Measurements from ENCODE around the gene ZNF385A.

ZNF385A gene

GRCh38 chr12:54384591-54385041, at the start of gene ZNF385A:
TSS of gene ZNF385A (minus strand) at chr12:54384733. CDS start at chr12:54384514, 219 bp downstream.
- no peak within 1 kb of the TSS for H3K27ac ChIP-seq (ENCODE audit: low read length)
- WGBS (ENCODE audit: insufficient coverage, insufficient read length), result no CpG with 5 or more reads among the region's 1 CpG
- H3K4me1 ChIP-seq (ENCODE audit: control insufficient read depth, insufficient read depth, low read length), result peaks cover 21% of the 10 kb centered on the region
- no peaks in the 10 kb centered on the region for H3K36me3 ChIP-seq (ENCODE audit: control insufficient read depth, insufficient read depth, low read length)
- DNase-seq (ENCODE audit: low read depth, low spot score), result no peak
- H3K27me3 ChIP-seq (ENCODE audit: control insufficient read depth, insufficient read depth, low read length), result no peaks in the 10 kb centered on the region
- H3K9me3 ChIP-seq (ENCODE audit: control insufficient read depth, insufficient read depth, low read length), result no peaks in the 10 kb centered on the region
- H3K4me3 ChIP-seq (ENCODE audit: low read length), result no peak within 1 kb of the TSS

- no peak for DNase-seq (ENCODE audit: low read depth, low spot score)
- Histone ChIP-seq H3K9me3 (ENCODE audit: control insufficient read depth, insufficient read depth, low read length) (no peaks in the 10 kb centered on the region), H3K27ac (ENCODE audit: low read length) (no peak overlapping the region), H3K36me3 (ENCODE audit: control insufficient read depth, insufficient read depth, low read length) (no peaks in the 10 kb centered on the region), H3K4me1 (ENCODE audit: control insufficient read depth, insufficient read depth, low read length) (peaks cover 10% of the 10 kb centered on the region), H3K4me3 (ENCODE audit: low read length) (no peak overlapping the region), H3K27me3 (ENCODE audit: control insufficient read depth, insufficient read depth, low read length) (no peaks in the 10 kb centered on the region; the same call in 1 of the 2 replicates)
- no CpG with 5 or more reads among the region's 4 CpGs for WGBS (ENCODE audit: insufficient coverage, insufficient read length)
These were observed 48.3 kb upstream of the ZNF385A start for GRCh38 chr12:54432815-54433164.

GRCh38 chr12:54431911-54432814, 47.6 kb upstream of the ZNF385A start:
- H3K4me3 ChIP-seq (ENCODE audit: low read length), result no peak overlapping the region

GRCh38 chr12:54430471-54431069, 46.0 kb upstream of the ZNF385A start:
- Histone ChIP-seq H3K27me3 (ENCODE audit: control insufficient read depth, insufficient read depth, low read length) (no peaks in the 10 kb centered on the region; the same call in 1 of the 2 replicates), H3K36me3 (ENCODE audit: control insufficient read depth, insufficient read depth, low read length) (no peaks in the 10 kb centered on the region), H3K27ac (ENCODE audit: low read length) (no peak overlapping the region), H3K4me1 (ENCODE audit: control insufficient read depth, insufficient read depth, low read length) (peaks cover 10% of the 10 kb centered on the region), H3K4me3 (ENCODE audit: low read length) (no peak overlapping the region), H3K9me3 (ENCODE audit: control insufficient read depth, insufficient read depth, low read length) (no peaks in the 10 kb centered on the region)
- DNase-seq (ENCODE audit: low read depth, low spot score), result no peak
- no CpG with 5 or more reads among the region's 5 CpGs for WGBS (ENCODE audit: insufficient coverage, insufficient read length)

More at GRCh38 chr12:54431911-54432814, 47.6 kb upstream of the ZNF385A start:
- no CpG with 5 or more reads among the region's 9 CpGs for WGBS (ENCODE audit: insufficient coverage, insufficient read length)
- no peaks in the 10 kb centered on the region for H3K36me3 ChIP-seq (ENCODE audit: control insufficient read depth, insufficient read depth, low read length)
- no peaks in the 10 kb centered on the region; the same call in 1 of the 2 replicates for H3K27me3 ChIP-seq (ENCODE audit: control insufficient read depth, insufficient read depth, low read length)
- DNase-seq (ENCODE audit: low read depth, low spot score), result no peak
- peaks cover 10% of the 10 kb centered on the region for H3K4me1 ChIP-seq (ENCODE audit: control insufficient read depth, insufficient read depth, low read length)
- no peaks in the 10 kb centered on the region for H3K9me3 ChIP-seq (ENCODE audit: control insufficient read depth, insufficient read depth, low read length)
- no peak overlapping the region for H3K27ac ChIP-seq (ENCODE audit: low read length)

GRCh38 chr12:54429014-54429471, 44.5 kb upstream of the ZNF385A start:
- Histone ChIP-seq H3K9me3 (ENCODE audit: control insufficient read depth, insufficient read depth, low read length) (no peaks in the 10 kb centered on the region), H3K4me3 (ENCODE audit: low read length) (no peak overlapping the region), H3K27me3 (ENCODE audit: control insufficient read depth, insufficient read depth, low read length) (no peaks in the 10 kb centered on the region; the same call in 1 of the 2 replicates), H3K4me1 (ENCODE audit: control insufficient read depth, insufficient read depth, low read length) (peaks cover 10% of the 10 kb centered on the region), H3K36me3 (ENCODE audit: control insufficient read depth, insufficient read depth, low read length) (no peaks in the 10 kb centered on the region), H3K27ac (ENCODE audit: low read length) (no peak overlapping the region)
- DNase-seq (ENCODE audit: low read depth, low spot score), result no peak
- WGBS (ENCODE audit: insufficient coverage, insufficient read length), result no CpG with 5 or more reads among the region's 3 CpGs

GRCh38 chr12:54428050-54429013, 43.8 kb upstream of the ZNF385A start:
- no CpG with 5 or more reads among the region's 13 CpGs for WGBS (ENCODE audit: insufficient coverage, insufficient read length)
- H3K27ac ChIP-seq (ENCODE audit: low read length), result no peak overlapping the region
- H3K4me1 ChIP-seq (ENCODE audit: control insufficient read depth, insufficient read depth, low read length), result peaks cover 10% of the 10 kb centered on the region
- H3K4me3 ChIP-seq (ENCODE audit: low read length), result no peak overlapping the region
- no peak for DNase-seq (ENCODE audit: low read depth, low spot score)
- no peaks in the 10 kb centered on the region; the same call in 1 of the 2 replicates for H3K27me3 ChIP-seq (ENCODE audit: control insufficient read depth, insufficient read depth, low read length)
- no peaks in the 10 kb centered on the region for H3K36me3 ChIP-seq (ENCODE audit: control insufficient read depth, insufficient read depth, low read length)
- no peaks in the 10 kb centered on the region for H3K9me3 ChIP-seq (ENCODE audit: control insufficient read depth, insufficient read depth, low read length)

- Histone ChIP-seq H3K4me3 (ENCODE audit: low read length) (no peak overlapping the region), H3K9me3 (ENCODE audit: control insufficient read depth, insufficient read depth, low read length) (no peaks in the 10 kb centered on the region), H3K36me3 (ENCODE audit: control insufficient read depth, insufficient read depth, low read length) (no peaks in the 10 kb centered on the region), H3K4me1 (ENCODE audit: control insufficient read depth, insufficient read depth, low read length) (peaks cover 6% of the 10 kb centered on the region), H3K27ac (ENCODE audit: low read length) (no peak overlapping the region), H3K27me3 (ENCODE audit: control insufficient read depth, insufficient read depth, low read length) (no peaks in the 10 kb centered on the region; the same call in 1 of the 2 replicates)
- no CpG with 5 or more reads among the region's 4 CpGs for WGBS (ENCODE audit: insufficient coverage, insufficient read length)
- no peak for DNase-seq (ENCODE audit: low read depth, low spot score)
These were observed 42.6 kb upstream of the ZNF385A start for GRCh38 chr12:54427106-54427505.

GRCh38 chr12:54426690-54427089, 42.2 kb upstream of the ZNF385A start:
- H3K4me3 ChIP-seq (ENCODE audit: low read length), result no peak overlapping the region
- no peaks in the 10 kb centered on the region for H3K9me3 ChIP-seq (ENCODE audit: control insufficient read depth, insufficient read depth, low read length)
- H3K36me3 ChIP-seq (ENCODE audit: control insufficient read depth, insufficient read depth, low read length), result no peaks in the 10 kb centered on the region
- H3K27me3 ChIP-seq (ENCODE audit: control insufficient read depth, insufficient read depth, low read length), result no peaks in the 10 kb centered on the region; the same call in 1 of the 2 replicates
- H3K4me1 ChIP-seq (ENCODE audit: control insufficient read depth, insufficient read depth, low read length), result peaks cover 4% of the 10 kb centered on the region
- DNase-seq (ENCODE audit: low read depth, low spot score), result no peak
- H3K27ac ChIP-seq (ENCODE audit: low read length), result no peak overlapping the region
- no CpG with 5 or more reads among the region's 3 CpGs for WGBS (ENCODE audit: insufficient coverage, insufficient read length)

GRCh38 chr12:54425702-54426101, 41.2 kb upstream of the ZNF385A start:
- peaks cover 10% of the 10 kb centered on the region for H3K4me1 ChIP-seq (ENCODE audit: control insufficient read depth, insufficient read depth, low read length)
- no peaks in the 10 kb centered on the region for H3K36me3 ChIP-seq (ENCODE audit: control insufficient read depth, insufficient read depth, low read length)
- no peaks in the 10 kb centered on the region for H3K9me3 ChIP-seq (ENCODE audit: control insufficient read depth, insufficient read depth, low read length)
- H3K27ac ChIP-seq (ENCODE audit: low read length), result no peak overlapping the region
- no CpG with 5 or more reads among the region's 2 CpGs for WGBS (ENCODE audit: insufficient coverage, insufficient read length)
- no peak for DNase-seq (ENCODE audit: low read depth, low spot score)
- no peaks in the 10 kb centered on the region; the same call in 1 of the 2 replicates for H3K27me3 ChIP-seq (ENCODE audit: control insufficient read depth, insufficient read depth, low read length)
- H3K4me3 ChIP-seq (ENCODE audit: low read length), result no peak overlapping the region

- Histone ChIP-seq H3K4me1 (ENCODE audit: control insufficient read depth, insufficient read depth, low read length) (peaks cover 10% of the 10 kb centered on the region), H3K9me3 (ENCODE audit: control insufficient read depth, insufficient read depth, low read length) (no peaks in the 10 kb centered on the region), H3K36me3 (ENCODE audit: control insufficient read depth, insufficient read depth, low read length) (no peaks in the 10 kb centered on the region), H3K27ac (ENCODE audit: low read length) (no peak overlapping the region), H3K27me3 (ENCODE audit: control insufficient read depth, insufficient read depth, low read length) (no peaks in the 10 kb centered on the region; the same call in 1 of the 2 replicates), H3K4me3 (ENCODE audit: low read length) (no peak overlapping the region)
- DNase-seq (ENCODE audit: low read depth, low spot score), result no peak
- no CpG with 5 or more reads among the region's 3 CpGs for WGBS (ENCODE audit: insufficient coverage, insufficient read length)
These were observed 39.7 kb upstream of the ZNF385A start for GRCh38 chr12:54424224-54424623.
